HPDE6-E6E7 (cell line): Measurements from ENCODE around the gene HNRNPAB.
"Not testable (repeated sequence)": the region's sequence is repeated elsewhere in the genome, so short reads cannot be mapped to it uniquely, and the experiment has no call there.

Source experiments
- DNase-seq: peaks from one replicate; pipeline ENCODE4 v3.0.0; 2011; ENCODE audit warnings: missing footprints; ENCODE audit errors: extremely low spot score

HNRNPAB gene

GRCh38 chr5:178212241-178213002, 8.1 kb downstream of the HNRNPAB start:
- DNase-seq, result no peak

GRCh38 chr5:178213003-178213461, 8.7 kb downstream of the HNRNPAB start:
- DNase-seq, result no peak

- DNase-seq, result no peak
Measured at GRCh38 chr5:178213748-178214151, 9.4 kb downstream of the HNRNPAB start.

- no peak for DNase-seq
Measured at GRCh38 chr5:178214160-178214803, 9.9 kb downstream of the HNRNPAB start.

GRCh38 chr5:178215280-178216002, 11.1 kb downstream of the HNRNPAB start:
- DNase-seq, result no peak

GRCh38 chr5:178216088-178216534, 11.8 kb downstream of the HNRNPAB start:
- no peak for DNase-seq

- DNase-seq, result no peak
Measured at GRCh38 chr5:178216779-178217178, 12.4 kb downstream of the HNRNPAB start.

GRCh38 chr5:178218237-178218776, 14.0 kb downstream of the HNRNPAB start:
- DNase-seq, result no peak

- DNase-seq, result no peak
Measured at GRCh38 chr5:178218827-178219226, 14.5 kb downstream of the HNRNPAB start.

- no peak for DNase-seq
Measured at GRCh38 chr5:178221282-178221681, 16.9 kb downstream of the HNRNPAB start.

- no peak for DNase-seq
Measured at GRCh38 chr5:178221853-178222252, 17.5 kb downstream of the HNRNPAB start.

- DNase-seq, result no peak
Measured at GRCh38 chr5:178222292-178222691, 18.0 kb downstream of the HNRNPAB start.

- DNase-seq, result no peak
Measured at GRCh38 chr5:178223196-178223773, 19.0 kb downstream of the HNRNPAB start.

- no peak for DNase-seq
Measured at GRCh38 chr5:178223828-178224335, 19.5 kb downstream of the HNRNPAB start.

- no peak for DNase-seq
Measured at GRCh38 chr5:178224403-178224802, 20.1 kb downstream of the HNRNPAB start.

- no peak for DNase-seq
Measured at GRCh38 chr5:178225174-178225573, 20.8 kb downstream of the HNRNPAB start.

GRCh38 chr5:178227138-178227659, 22.9 kb downstream of the HNRNPAB start:
- DNase-seq, result no peak

- no peak for DNase-seq
Measured at GRCh38 chr5:178227929-178228328, 23.6 kb downstream of the HNRNPAB start.

- no peak for DNase-seq
Measured at GRCh38 chr5:178228609-178229008, 24.3 kb downstream of the HNRNPAB start.

GRCh38 chr5:178229111-178229510, 24.8 kb downstream of the HNRNPAB start:
- DNase-seq, result not testable (repeated sequence)

- DNase-seq, result no peak
Measured at GRCh38 chr5:178229861-178230260, 25.5 kb downstream of the HNRNPAB start.
